ENCODE data around the gene GCC1.

DNA sequence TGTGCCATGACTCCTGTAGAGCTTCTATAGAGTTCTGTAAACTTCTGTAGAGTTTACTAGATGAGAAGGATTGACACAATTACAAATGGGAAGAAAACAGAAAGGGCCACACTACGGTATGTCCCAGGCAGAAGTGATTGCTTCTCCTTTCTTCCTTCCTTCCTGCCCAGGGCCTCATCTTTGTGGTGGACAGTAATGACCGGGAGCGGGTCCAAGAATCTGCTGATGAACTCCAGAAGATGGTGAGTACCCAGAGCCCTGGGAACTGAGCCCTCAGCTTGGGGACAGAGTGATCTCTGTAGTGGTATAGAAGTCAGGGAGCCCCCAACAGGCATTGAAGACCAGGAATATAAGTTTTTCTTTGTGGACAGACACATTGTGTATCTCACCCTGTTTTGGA is 4.5 kb upstream of the GCC1 start:
- TF ChIP-seq, protein P1, sequence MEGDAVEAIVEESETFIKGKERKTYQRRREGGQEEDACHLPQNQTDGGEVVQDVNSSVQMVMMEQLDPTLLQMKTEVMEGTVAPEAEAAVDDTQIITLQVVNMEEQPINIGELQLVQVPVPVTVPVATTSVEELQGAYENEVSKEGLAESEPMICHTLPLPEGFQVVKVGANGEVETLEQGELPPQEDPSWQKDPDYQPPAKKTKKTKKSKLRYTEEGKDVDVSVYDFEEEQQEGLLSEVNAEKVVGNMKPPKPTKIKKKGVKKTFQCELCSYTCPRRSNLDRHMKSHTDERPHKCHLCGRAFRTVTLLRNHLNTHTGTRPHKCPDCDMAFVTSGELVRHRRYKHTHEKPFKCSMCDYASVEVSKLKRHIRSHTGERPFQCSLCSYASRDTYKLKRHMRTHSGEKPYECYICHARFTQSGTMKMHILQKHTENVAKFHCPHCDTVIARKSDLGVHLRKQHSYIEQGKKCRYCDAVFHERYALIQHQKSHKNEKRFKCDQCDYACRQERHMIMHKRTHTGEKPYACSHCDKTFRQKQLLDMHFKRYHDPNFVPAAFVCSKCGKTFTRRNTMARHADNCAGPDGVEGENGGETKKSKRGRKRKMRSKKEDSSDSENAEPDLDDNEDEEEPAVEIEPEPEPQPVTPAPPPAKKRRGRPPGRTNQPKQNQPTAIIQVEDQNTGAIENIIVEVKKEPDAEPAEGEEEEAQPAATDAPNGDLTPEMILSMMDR (IDR thresholded peaks at IDR 0.05), result no peak
- no peak for TF ChIP-seq POLR2A (IDR thresholded peaks at IDR 0.05)

Data from esophagus squamous epithelium (tissue), 4 donors.